Uterus (tissue), 4 donors: Measurements from ENCODE around the gene FAM151A. TPM values are rescaled to one million over a fixed set of nuclear protein-coding genes. Genes with fewer than 3 reads are reported as not detected.

ENCODE experiments used
- DNase-seq, 2 donors: peaks; one replicate each; pipeline ENCODE4 v3.0.0-alpha.2; 2019 to 2020
- H3K27ac ChIP-seq, 2 donors: fragments of 200-600 bp; sonication (generic); 1 replicate in 1 of 2; 2 replicates in 1 of 2; pipeline ENCODE4 v1.5.1; 2016 to 2018
- H3K27me3 ChIP-seq, 2 donors: fragments of 200-600 bp; sonication (generic); one replicate each; pipeline ENCODE4 v1.5.1; 2018 to 2019; ENCODE audit warnings: control low read depth in 1 of 2
- H3K36me3 ChIP-seq, 2 donors: fragments of 200-600 bp; sonication (generic); one replicate each; pipeline ENCODE4 v1.5.1; 2019; ENCODE audit warnings: control low read depth in 1 of 2
- H3K4me1 ChIP-seq, 2 donors: fragments of 200-600 bp; sonication (generic); one replicate each; pipeline ENCODE4 v1.5.1; 2018 to 2019; ENCODE audit warnings: control low read depth in 1 of 2
- H3K4me3 ChIP-seq, 2 donors: fragments of 200-600 bp; sonication (generic); 1 replicate in 1 of 2; 2 replicates in 1 of 2; pipeline ENCODE4 v1.5.1; 2018 to 2019; ENCODE audit warnings: mild to moderate bottlenecking in 1 of 2
- H3K9me3 ChIP-seq, 2 donors: fragments of 200-600 bp; sonication (generic); one replicate each; pipeline ENCODE4 v1.5.1; 2019; ENCODE audit warnings: control low read depth in 1 of 2
- POLR2A ChIP-seq, 2 donors: fragments of 450-650 bp; IDR thresholded peaks; one replicate each; pipeline ENCODE4 v1.6.1; 2016; ENCODE audit warnings: antibody characterized with exemption in 2 of 2, mild to moderate bottlenecking in 1 of 2, moderate library complexity in 1 of 2
- intact Hi-C: fragments of 100-400 bp; cut with DNase I; formaldehyde crosslinking; loops from one replicate; pipeline ENCODE4 v1.15.1; 2023; ENCODE audit warnings: low total_unique reads
- total RNA-seq, 4 donors: library from RNA; depleted of rRNA in 3 of 4; stranded (reverse); fragments of >200 nt in 3 of 4; gene quantifications; one replicate each; pipeline versions ENCODE4 v1.1.0 to v1.2.4, GENCODE V29; 2014 to 2023
- TF ChIP-seq, protein P1 (sequence below), 4 experiments: fragments of 200-600 bp in 2 of 4; fragments of 450-650 bp in 2 of 4; sonication (generic) in 2 of 4; IDR thresholded peaks; one replicate each; pipeline ENCODE4 v1.5.1; 2016 to 2019; ENCODE audit warnings: antibody characterized with exemption in 4 of 4, mild to moderate bottlenecking in 2 of 4, moderate library complexity in 1 of 4
- donor health status: DM: yes; HTN: yes; CAD: no.

FAM151A gene
- total RNA-seq, 4 donors from 2014 or later: not detected

GRCh38 chr1:54665852-54666251 is 42.5 kb upstream of the FAM151A start:
- Histone ChIP-seq H3K27ac (no peak overlapping the region), H3K9me3 (no peaks in the 10 kb centered on the region), H3K27me3 (no peaks in the 10 kb centered on the region), H3K36me3 (no peaks in the 10 kb centered on the region), H3K4me1 (no peaks in the 10 kb centered on the region), H3K4me3 (no peak overlapping the region)
- TF ChIP-seq POLR2A (IDR thresholded peaks at IDR 0.05): no peak
- TF ChIP-seq, protein P1, sequence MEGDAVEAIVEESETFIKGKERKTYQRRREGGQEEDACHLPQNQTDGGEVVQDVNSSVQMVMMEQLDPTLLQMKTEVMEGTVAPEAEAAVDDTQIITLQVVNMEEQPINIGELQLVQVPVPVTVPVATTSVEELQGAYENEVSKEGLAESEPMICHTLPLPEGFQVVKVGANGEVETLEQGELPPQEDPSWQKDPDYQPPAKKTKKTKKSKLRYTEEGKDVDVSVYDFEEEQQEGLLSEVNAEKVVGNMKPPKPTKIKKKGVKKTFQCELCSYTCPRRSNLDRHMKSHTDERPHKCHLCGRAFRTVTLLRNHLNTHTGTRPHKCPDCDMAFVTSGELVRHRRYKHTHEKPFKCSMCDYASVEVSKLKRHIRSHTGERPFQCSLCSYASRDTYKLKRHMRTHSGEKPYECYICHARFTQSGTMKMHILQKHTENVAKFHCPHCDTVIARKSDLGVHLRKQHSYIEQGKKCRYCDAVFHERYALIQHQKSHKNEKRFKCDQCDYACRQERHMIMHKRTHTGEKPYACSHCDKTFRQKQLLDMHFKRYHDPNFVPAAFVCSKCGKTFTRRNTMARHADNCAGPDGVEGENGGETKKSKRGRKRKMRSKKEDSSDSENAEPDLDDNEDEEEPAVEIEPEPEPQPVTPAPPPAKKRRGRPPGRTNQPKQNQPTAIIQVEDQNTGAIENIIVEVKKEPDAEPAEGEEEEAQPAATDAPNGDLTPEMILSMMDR (IDR thresholded peaks at IDR 0.05): no peak
- intact Hi-C loops: no loop called here
- DNase-seq: no peak

GRCh38 chr1:54664364-54664763 is 41.0 kb upstream of the FAM151A start:
- no peaks in the 10 kb centered on the region for H3K4me1 ChIP-seq
- DNase-seq: no peak
- intact Hi-C loops: no loop called here
- no peak overlapping the region for H3K4me3 ChIP-seq
- H3K27ac ChIP-seq: no peak overlapping the region
- no peaks in the 10 kb centered on the region for H3K27me3 ChIP-seq
- TF ChIP-seq POLR2A (IDR thresholded peaks at IDR 0.05): no peak
- TF ChIP-seq, protein P1 (IDR thresholded peaks at IDR 0.05): no peak
- H3K9me3 ChIP-seq: no peaks in the 10 kb centered on the region
- H3K36me3 ChIP-seq: no peaks in the 10 kb centered on the region

- intact Hi-C loops: no loop called here
Observed at GRCh38 chr1:54663725-54664124, 40.4 kb upstream of the FAM151A start.

GRCh38 chr1:54658164-54658913 is 35.0 kb upstream of the FAM151A start:
- intact Hi-C loops: no loop called here
- Histone ChIP-seq H3K9me3 (no peaks in the 10 kb centered on the region), H3K27ac (no peak overlapping the region)

More at GRCh38 chr1:54663725-54664124, 40.4 kb upstream of the FAM151A start:
- TF ChIP-seq POLR2A (IDR thresholded peaks at IDR 0.05): no peak
- TF ChIP-seq, protein P1 (IDR thresholded peaks at IDR 0.05): no peak
- Histone ChIP-seq H3K4me1 (no peaks in the 10 kb centered on the region), H3K36me3 (no peaks in the 10 kb centered on the region), H3K27me3 (no peaks in the 10 kb centered on the region), H3K9me3 (no peaks in the 10 kb centered on the region), H3K4me3 (no peak overlapping the region), H3K27ac (no peak overlapping the region)
- no peak for DNase-seq

GRCh38 chr1:54653036-54653435 is 29.7 kb upstream of the FAM151A start:
- no peaks in the 10 kb centered on the region for H3K4me1 ChIP-seq
- intact Hi-C loops: no loop called here
- no peaks in the 10 kb centered on the region for H3K36me3 ChIP-seq
- no peak for DNase-seq
- H3K27me3 ChIP-seq: no peaks in the 10 kb centered on the region
- H3K9me3 ChIP-seq: no peaks in the 10 kb centered on the region
- TF ChIP-seq POLR2A (IDR thresholded peaks at IDR 0.05): no peak
- TF ChIP-seq, protein P1 (IDR thresholded peaks at IDR 0.05): no peak
- no peak overlapping the region for H3K4me3 ChIP-seq
- H3K27ac ChIP-seq: no peak overlapping the region

More at GRCh38 chr1:54658164-54658913, 35.0 kb upstream of the FAM151A start:
- no peak overlapping the region for H3K4me3 ChIP-seq
- H3K36me3 ChIP-seq: no peaks in the 10 kb centered on the region
- no peaks in the 10 kb centered on the region for H3K27me3 ChIP-seq
- H3K4me1 ChIP-seq: no peaks in the 10 kb centered on the region
- no peak for TF ChIP-seq POLR2A (IDR thresholded peaks at IDR 0.05)
- TF ChIP-seq, protein P1 (IDR thresholded peaks at IDR 0.05): no peak
- no peak for DNase-seq
